Vagina (tissue), 2 donors: Measurements from ENCODE around the gene LMOD3. TPM values are rescaled to one million over a fixed set of nuclear protein-coding genes. Genes with fewer than 3 reads are reported as not detected.

Source experiments
- DNase-seq, 2 donors: peaks; one replicate each; pipeline ENCODE4 v3.0.0-alpha.2; 2017; ENCODE audit errors: extremely low spot score in 2 of 2
- H3K27ac ChIP-seq: fragments of 200-600 bp; sonication (generic); one replicate; pipeline ENCODE4 v1.5.1; 2019
- H3K27me3 ChIP-seq: fragments of 200-600 bp; sonication (generic); one replicate; pipeline ENCODE4 v1.5.1; 2019
- H3K36me3 ChIP-seq, 2 donors: fragments of 200-600 bp; sonication (generic); one replicate each; pipeline ENCODE4 v1.5.1; 2017 to 2019
- H3K4me1 ChIP-seq: fragments of 200-600 bp; sonication (generic); one replicate; pipeline ENCODE4 v1.5.1; 2019
- H3K4me3 ChIP-seq, 2 donors: fragments of 200-600 bp; sonication (generic); 1 replicate in 1 of 2; 2 replicates in 1 of 2; pipeline ENCODE4 v1.5.1; 2016 to 2019
- H3K9me3 ChIP-seq: fragments of 200-600 bp; sonication (generic); one replicate; pipeline ENCODE4 v1.5.1; 2019
- CTCF ChIP-seq, 3 experiments: fragments of 450-650 bp in 2 of 3; fragments of 200-600 bp in 1 of 3; sonication (generic) in 1 of 3; IDR thresholded peaks; one replicate each; pipeline ENCODE4 v1.5.1; 2017 to 2019; ENCODE audit warnings: antibody characterized with exemption in 3 of 3, mild to moderate bottlenecking in 2 of 3, moderate library complexity in 2 of 3
- POLR2A ChIP-seq, 2 donors: fragments of 450-650 bp; IDR thresholded peaks; one replicate each; pipeline ENCODE4 v1.6.1; 2017; ENCODE audit warnings: antibody characterized with exemption in 2 of 2, mild to moderate bottlenecking in 2 of 2, moderate library complexity in 2 of 2
- POLR2AphosphoS5 ChIP-seq, 2 donors: sonication (generic); formaldehyde crosslinking; IDR thresholded peaks; one replicate each; pipeline ENCODE4 v1.9.0; 2017; ENCODE audit warnings: antibody characterized with exemption in 2 of 2, mild to moderate bottlenecking in 2 of 2, low read depth in 1 of 2; ENCODE audit not compliant: insufficient read depth in 1 of 2
- intact Hi-C: fragments of 100-400 bp; cut with DNase I; formaldehyde crosslinking; loops from one replicate; pipeline ENCODE4 v1.15.1; 2023
- total RNA-seq: library from RNA; depleted of rRNA; stranded (reverse); fragments of >200 nt; gene quantifications from one replicate; pipeline ENCODE4 v1.2.3, GENCODE V29; 2016

LMOD3 gene
- total RNA-seq, 1 donor from 2014 or later, result not detected

DNA sequence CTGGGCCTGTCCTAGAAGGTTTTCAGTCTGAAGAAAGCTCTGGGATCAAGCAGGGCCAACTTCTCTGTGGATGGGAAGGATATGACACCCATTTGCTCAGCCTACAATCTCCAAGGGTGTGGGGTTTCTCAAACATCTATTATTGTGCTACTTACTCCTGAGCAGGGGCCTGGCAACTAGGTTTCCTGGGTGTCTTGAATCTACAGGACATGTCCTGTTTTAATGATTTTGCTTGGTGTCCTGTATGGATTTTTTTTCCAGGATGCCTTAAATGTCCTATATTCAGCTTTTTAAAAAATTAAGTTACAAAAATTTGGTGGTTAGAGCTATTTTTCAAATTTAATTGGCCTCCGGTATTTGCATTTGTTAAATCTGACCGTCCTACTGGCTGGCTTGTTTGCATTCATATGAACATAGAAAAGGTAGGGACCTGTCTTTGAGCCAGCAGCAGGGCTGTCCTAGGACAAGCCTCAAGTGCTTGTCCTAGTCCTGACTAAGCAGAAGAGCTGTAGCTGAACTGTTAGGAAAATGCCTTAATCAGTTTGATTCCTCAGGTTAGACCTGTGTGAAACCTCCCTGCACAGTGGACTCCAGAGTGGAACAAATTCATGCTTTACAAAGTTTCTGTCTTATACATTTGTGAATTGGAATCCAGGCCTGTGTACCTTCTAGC, 40.0 kb upstream of the LMOD3 start:
- Histone ChIP-seq H3K9me3 (no peaks in the 10 kb centered on the region), H3K4me3 (no peak overlapping the region), H3K27ac (no peak overlapping the region), H3K4me1 (no peaks in the 10 kb centered on the region), H3K27me3 (no peaks in the 10 kb centered on the region), H3K36me3 (no peaks in the 10 kb centered on the region)
- TF ChIP-seq POLR2A (IDR thresholded peaks at IDR 0.05) (no peak), CTCF (IDR thresholded peaks at IDR 0.05) (no peak), POLR2AphosphoS5 (IDR thresholded peaks at IDR 0.05; ENCODE audit: insufficient read depth in 1 of 2, low read depth in 1 of 2) (no peak)
- no peak for DNase-seq
- intact Hi-C loops, result loop anchor here (10.0 kb wide), 1 partner anchor 512 kb away; no protein-coding TSS in a partner anchor

- Histone ChIP-seq H3K9me3 (no peaks in the 10 kb centered on the region), H3K27me3 (no peaks in the 10 kb centered on the region), H3K4me3 (no peak overlapping the region), H3K4me1 (no peaks in the 10 kb centered on the region), H3K36me3 (no peaks in the 10 kb centered on the region), H3K27ac (no peak overlapping the region)
- intact Hi-C loops, result loop anchor here (10.0 kb wide), 1 partner anchor 513 kb away; no protein-coding TSS in a partner anchor
- DNase-seq, result no peak
- TF ChIP-seq POLR2A (IDR thresholded peaks at IDR 0.05) (no peak), CTCF (IDR thresholded peaks at IDR 0.05) (peak; percentile 70 to 96 (median 90)), POLR2AphosphoS5 (IDR thresholded peaks at IDR 0.05; ENCODE audit: insufficient read depth in 1 of 2, low read depth in 1 of 2) (peak in 1 of 2 donors; percentile 37)
Observed at GRCh38 chr3:69161587-69162307, 39.4 kb upstream of the LMOD3 start.

GRCh38 chr3:69160525-69160924, 38.1 kb upstream of the LMOD3 start:
- Histone ChIP-seq H3K9me3 (no peaks in the 10 kb centered on the region), H3K4me3 (no peak overlapping the region), H3K27ac (no peak overlapping the region), H3K4me1 (no peaks in the 10 kb centered on the region), H3K27me3 (no peaks in the 10 kb centered on the region), H3K36me3 (no peaks in the 10 kb centered on the region)
- no peak for DNase-seq
- intact Hi-C loops, result loop anchor here (10.0 kb wide), 1 partner anchor 514 kb away; no protein-coding TSS in a partner anchor
- no peak for TF ChIP-seq POLR2A (IDR thresholded peaks at IDR 0.05)
- TF ChIP-seq POLR2AphosphoS5 (IDR thresholded peaks at IDR 0.05; ENCODE audit: insufficient read depth in 1 of 2, low read depth in 1 of 2), result no peak
- TF ChIP-seq CTCF (IDR thresholded peaks at IDR 0.05), result no peak

DNA sequence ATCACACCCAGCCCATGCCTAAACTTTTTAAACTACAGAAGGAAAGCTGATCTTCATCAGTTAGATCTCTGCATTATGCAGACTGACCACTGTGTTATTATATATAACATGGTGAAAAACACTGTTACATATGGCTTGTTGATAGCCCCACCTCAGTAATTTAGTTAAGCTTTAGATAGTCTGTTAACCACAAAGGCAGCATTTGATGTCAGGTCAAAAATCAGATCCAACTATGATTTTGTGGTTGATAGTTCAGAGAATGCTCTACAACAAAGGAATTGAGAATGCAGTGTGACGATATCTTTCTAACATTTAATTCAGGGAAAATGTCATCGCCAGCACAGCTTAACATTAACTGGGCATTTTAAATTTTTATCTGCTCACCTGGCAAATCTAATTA, 37.7 kb upstream of the LMOD3 start:
- intact Hi-C loops, result loop anchor here (10.0 kb wide), 1 partner anchor 515 kb away; no protein-coding TSS in a partner anchor
- no peak for TF ChIP-seq POLR2A (IDR thresholded peaks at IDR 0.05)
- TF ChIP-seq CTCF (IDR thresholded peaks at IDR 0.05), result no peak
- TF ChIP-seq POLR2AphosphoS5 (IDR thresholded peaks at IDR 0.05; ENCODE audit: insufficient read depth in 1 of 2, low read depth in 1 of 2), result no peak
- Histone ChIP-seq H3K9me3 (no peaks in the 10 kb centered on the region), H3K4me3 (no peak overlapping the region), H3K27ac (no peak overlapping the region), H3K4me1 (no peaks in the 10 kb centered on the region), H3K27me3 (no peaks in the 10 kb centered on the region), H3K36me3 (no peaks in the 10 kb centered on the region)
- DNase-seq, result no peak

DNA sequence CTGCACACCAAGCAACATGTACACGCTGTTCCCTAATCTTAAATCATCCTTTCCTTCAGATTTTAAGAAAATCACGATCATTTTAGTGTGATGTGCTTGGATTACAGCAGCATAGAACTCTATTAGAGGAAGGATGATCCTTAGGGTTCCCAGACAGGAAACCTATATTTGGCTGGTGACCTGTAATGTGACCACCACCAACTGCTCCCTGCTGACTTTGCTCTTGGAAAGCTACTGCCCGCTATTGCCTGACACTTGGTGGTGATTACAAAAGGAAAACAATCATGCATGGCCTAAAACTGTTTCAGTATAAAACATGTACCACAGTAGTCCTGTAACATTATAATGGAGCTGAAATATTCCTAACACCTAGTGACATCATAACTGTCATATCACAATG, 27.2 kb upstream of the LMOD3 start:
- intact Hi-C loops, result no loop called here
- H3K4me3 ChIP-seq, result no peak overlapping the region
- H3K4me1 ChIP-seq, result no peaks in the 10 kb centered on the region
- TF ChIP-seq CTCF (IDR thresholded peaks at IDR 0.05) (no peak), POLR2AphosphoS5 (IDR thresholded peaks at IDR 0.05; ENCODE audit: insufficient read depth in 1 of 2, low read depth in 1 of 2) (no peak), POLR2A (IDR thresholded peaks at IDR 0.05) (no peak)
- H3K36me3 ChIP-seq, result no peaks in the 10 kb centered on the region
- H3K27ac ChIP-seq, result no peak overlapping the region
- H3K9me3 ChIP-seq, result no peaks in the 10 kb centered on the region
- no peaks in the 10 kb centered on the region for H3K27me3 ChIP-seq
- DNase-seq, result no peak
